Suppressor macrophage (primary cell): Measurements from ENCODE around the gene PLEKHG3.

Experiments
- DNase-seq, 4 experiments: peaks; one replicate each; pipeline ENCODE4 v3.0.0-alpha.2; 2020 to 2022

PLEKHG3 gene

DNA sequence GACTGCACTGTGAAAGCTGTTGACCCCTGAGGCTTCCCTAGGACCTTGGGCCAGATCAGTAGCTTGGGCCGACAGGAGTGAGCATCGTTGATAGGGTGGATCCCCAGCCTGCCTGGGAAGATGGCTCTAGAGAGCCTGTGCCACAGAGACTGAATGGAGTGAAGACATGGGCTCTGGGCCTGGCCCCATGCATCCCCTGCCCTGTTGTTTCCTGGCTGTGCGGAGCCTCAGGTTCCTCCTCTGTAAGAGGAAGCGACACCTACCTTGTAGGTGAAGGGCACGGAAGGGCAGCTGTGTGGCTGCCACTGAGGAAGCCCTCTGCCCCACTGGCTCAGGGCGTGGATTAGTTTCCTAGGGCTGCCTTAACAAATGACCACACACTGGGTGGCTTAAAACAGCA is 23.9 kb downstream of the PLEKHG3 start:
- no peak for DNase-seq

GRCh38 chr14:64728856-64729255 is 24.6 kb downstream of the PLEKHG3 start:
- DNase-seq, result no peak

- no peak for DNase-seq
Measured at GRCh38 chr14:64729386-64730060, 25.3 kb downstream of the PLEKHG3 start.

GRCh38 chr14:64730061-64730440 is 25.8 kb downstream of the PLEKHG3 start:
- no peak for DNase-seq

DNA sequence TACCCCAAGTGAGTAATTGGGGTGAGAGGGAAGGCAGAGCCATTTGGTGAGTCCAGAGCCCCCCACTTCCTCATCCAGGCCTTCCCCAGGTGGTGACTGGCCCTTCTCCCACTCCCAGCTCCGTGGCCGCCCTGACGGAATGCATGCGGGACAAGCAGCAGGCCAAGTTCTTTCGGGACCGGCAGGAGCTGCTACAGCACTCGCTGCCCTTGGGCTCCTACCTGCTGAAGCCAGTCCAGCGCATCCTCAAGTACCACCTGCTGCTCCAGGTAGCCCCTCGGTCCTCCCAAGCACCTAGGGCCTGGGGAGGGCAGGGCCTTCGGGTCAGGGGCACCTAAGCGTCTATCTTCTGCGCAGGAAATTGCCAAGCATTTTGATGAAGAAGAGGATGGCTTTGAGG is 26.5 kb downstream of the PLEKHG3 start:
- DNase-seq, result no peak

DNA sequence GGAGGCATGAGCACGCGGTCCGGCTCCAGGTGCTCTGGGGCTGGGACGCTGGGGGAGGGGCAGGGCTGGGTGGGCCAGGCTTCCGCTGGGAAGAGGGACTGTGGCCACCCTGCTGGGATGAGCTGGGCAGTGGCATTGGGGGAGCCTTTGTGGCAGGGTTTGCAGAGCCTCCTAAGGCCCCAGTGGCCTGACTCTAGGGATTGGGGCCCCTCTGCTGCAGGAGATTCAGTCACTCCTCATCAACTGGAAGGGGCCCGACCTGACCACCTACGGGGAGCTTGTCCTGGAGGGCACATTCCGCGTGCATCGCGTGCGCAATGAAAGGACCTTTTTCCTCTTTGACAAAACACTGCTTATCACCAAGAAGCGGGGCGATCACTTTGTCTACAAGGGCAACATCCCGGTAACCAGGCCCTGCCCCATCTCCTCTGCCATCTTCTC is 26.9 kb downstream of the PLEKHG3 start:
- DNase-seq, result no peak

DNA sequence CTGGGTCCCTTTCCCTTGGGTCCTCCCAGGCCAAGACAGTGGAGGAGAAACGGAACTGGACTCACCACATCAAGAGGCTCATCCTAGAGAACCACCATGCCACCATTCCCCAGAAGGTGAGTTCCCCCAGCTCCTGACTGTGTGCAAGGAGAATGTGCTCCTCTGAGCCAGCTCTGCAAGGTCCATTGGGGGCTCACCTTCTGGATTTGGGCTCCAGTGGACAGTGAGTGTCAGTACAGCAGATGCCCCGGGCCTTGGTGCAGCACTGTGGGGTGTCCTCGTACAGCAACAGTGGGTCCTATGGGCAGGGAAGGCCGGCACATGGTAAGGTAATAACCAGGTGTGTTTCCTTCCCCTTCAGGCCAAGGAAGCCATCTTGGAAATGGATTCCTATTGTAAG is 27.8 kb downstream of the PLEKHG3 start:
- no peak for DNase-seq

GRCh38 chr14:64732536-64733120 is 28.4 kb downstream of the PLEKHG3 start:
- DNase-seq, result no peak

DNA sequence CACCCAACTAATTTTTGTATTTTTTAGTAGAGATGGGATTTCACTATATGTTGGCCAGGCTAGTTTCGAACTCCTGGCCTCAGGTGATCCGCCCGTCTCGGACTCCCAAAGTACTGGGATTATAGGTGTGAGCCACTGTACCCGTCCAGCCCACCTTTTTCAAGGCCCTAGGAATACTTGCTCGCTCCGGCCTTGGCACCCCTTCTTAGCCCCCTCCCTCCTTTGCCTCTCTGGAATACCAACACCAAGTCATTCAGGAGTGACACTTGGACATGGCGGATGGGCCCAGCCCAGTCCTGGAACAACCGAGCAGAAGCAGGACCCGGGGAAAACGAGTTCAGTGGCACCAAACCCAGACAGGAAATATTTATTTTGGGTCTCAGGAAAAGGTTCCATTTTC is 29.1 kb downstream of the PLEKHG3 start:
- no peak for DNase-seq

DNA sequence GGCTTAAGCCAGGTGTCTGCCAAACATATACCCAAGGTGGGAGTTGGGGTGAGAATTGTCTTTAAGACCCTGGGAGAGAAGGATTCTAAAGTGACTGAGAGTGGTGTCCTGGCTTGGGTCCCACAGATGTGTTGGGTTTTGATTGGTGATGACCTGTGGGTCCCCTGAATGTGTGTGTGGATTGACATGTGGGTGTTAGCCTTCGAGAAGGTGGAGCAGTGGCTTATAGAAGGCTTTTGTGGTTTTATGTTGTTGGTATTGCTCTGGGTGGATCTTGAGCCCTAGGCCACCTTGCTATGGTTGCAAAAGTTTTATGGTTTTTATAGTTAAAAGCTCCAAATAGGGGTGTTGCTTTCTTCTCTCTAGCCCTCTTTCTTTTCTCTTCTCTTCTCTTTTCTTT is 29.7 kb downstream of the PLEKHG3 start:
- DNase-seq, result no peak

DNA sequence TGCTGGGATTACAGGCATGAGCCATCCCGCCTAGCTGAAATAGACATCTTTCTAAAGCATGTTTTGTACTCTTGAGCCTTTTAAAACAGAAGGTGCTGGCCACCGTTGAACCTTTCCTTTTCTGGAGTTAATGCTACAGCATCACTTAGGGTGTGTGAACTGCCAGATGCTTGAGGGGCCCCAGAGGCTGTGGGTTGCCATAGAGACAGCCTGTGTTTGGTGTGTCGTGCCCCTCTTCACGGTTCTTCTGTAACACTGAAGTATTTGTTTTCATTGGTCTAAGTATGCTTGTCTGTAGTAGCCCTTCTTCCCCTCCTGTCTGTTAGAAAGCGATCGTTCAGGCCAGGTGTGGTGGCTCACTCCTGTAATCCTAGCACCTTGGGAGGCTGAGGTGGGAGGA is 30.8 kb downstream of the PLEKHG3 start:
- no peak for DNase-seq

- DNase-seq, result no peak
Measured at GRCh38 chr14:64736271-64737169, 32.3 kb downstream of the PLEKHG3 start.

GRCh38 chr14:64737391-64738280 is 33.4 kb downstream of the PLEKHG3 start:
- DNase-seq, result no peak

DNA sequence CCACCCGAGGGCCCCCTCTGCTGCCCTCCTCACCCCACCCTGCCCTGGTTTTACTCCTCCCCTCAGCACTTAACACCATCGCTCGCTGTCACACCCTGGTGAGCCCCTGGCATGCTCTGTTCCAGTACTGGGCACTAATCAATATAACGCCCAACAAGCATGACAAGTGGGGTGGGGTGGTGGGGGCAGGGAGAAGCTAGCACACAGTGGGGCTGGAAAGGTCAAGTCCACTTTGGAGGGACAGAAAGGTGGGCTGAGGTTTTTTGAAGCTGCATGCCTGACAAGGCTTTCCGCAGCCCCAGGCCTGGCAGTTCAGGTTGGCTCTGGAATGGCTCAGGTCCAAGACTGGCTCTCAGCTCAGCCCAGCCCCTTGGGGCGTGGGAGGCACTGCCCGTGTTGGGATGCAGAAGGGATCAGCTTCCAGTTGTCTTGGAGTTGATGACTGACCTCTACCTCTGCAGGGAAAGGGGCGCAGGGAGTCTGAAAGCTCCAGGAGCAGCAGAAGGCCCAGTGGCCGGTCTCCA is 34.1 kb downstream of the PLEKHG3 start:
- no peak for DNase-seq

- DNase-seq, result no peak
Measured at GRCh38 chr14:64741200-64741599, 37.0 kb downstream of the PLEKHG3 start.

DNA sequence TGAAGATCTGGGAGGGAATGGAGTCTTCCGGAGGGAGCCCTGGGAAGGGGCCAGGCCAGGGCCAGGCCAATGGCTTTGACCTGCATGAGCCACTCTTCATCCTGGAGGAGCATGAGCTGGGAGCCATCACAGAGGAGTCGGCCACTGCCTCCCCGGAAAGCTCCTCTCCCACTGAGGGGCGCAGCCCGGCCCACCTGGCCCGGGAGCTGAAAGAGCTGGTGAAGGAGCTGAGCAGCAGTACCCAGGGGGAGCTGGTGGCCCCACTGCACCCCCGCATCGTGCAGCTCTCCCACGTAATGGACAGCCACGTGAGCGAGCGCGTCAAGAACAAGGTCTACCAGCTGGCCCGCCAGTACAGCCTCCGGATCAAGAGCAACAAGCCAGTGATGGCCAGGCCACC is 37.7 kb downstream of the PLEKHG3 start:
- DNase-seq, result no peak

- no peak for DNase-seq
Measured at GRCh38 chr14:64743061-64743460, 38.8 kb downstream of the PLEKHG3 start.

DNA sequence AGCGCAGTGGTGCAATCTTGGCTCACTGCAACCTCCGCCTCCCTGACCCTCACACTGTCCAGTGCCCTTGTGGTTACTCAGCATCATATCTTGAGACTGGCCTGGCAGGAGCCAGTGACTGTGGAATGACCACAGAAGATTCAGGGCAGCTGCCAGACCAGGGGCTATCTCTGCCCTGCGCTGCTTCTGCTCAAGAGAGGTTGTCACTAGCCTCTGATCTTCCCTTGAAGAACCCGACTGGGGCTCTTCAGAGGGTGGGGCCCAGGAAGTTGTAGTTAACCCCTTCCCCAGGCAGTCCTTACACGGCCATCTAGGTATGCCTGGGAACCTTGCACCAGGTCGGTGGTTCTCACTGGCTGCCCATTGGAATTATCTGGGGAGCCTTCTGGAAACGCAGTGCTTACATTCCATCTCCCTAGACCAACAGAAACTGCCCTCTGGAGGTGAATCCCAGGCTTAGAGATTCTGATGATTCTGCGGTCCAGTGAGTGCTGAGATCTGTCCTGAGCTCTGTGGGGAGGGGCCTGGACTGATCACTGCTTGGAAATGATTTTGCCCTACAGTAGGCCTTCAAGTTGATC is 41.4 kb downstream of the PLEKHG3 start:
- DNase-seq, result no peak

DNA sequence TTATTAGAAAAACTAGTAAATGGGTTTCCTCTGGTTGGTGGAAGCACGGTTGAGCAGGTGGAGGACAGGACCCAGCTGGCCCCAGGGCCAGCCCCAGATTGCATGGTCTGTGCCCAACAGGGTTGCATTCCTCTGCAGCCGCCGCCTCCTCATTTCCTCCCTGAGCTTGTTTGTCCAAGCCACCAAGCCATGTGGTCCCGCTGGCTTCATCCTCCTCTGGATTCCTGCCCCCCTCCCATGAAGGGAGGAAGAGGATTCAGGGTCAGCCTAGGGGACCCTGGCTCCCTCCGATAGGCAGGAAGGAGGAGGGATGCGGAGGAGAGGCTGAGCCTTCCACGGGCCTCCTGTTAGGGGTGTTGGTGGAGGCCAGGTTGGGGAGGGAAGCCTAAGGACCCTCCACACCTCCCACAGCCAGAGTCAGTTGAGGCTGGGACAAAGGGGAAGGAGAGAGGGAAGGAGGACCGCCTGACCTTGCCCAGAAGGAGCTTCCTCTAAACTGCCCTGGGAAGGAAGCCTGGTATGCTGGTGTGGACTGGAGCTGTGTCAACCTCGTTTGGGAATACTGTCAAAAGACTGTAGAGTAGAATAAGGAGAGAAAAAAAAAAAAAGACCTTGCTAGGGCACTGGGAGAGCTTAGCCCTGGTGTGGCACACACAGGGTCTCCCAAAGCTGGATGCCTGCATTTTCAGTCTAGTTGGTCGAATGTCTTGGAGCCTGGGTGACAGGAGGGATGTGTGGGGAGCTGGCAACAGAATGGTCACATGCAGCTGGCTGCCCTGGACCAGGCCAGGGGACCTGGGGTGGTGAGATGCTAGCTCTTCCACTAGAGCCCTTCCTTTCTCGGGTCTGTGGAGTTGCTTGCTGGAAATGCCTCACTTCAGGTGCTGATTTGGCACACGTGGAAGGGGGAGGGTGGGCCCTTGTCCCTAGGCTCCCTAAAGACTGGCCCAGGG is 42.4 kb downstream of the PLEKHG3 start:
- DNase-seq, result peak in 3 of 4 experiments; percentile 18 to 27 (median 26)

GRCh38 chr14:64747327-64747726 is 43.1 kb downstream of the PLEKHG3 start:
- no peak for DNase-seq

DNA sequence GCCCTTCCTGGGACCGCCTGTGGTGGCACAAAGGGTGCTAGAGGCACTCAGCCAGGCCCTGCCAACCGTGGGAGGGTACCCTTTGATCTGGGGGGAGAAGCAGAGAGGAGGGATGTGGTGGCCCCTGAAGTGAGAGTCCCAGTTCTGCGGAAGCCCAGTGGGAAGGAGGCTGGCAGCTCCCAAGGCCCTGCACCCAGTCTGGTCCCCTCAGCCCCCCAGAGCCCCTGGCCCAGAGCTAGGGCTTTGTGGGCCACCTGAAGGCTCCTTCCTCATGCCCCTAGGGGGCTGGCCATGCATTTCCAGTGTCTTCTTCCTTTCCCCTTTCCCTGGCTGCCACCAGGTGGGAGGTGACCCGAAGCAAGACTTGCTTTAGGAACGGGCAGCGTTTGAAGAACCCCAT is 44.3 kb downstream of the PLEKHG3 start:
- DNase-seq, result no peak
